Dendritic cell treated with granulocyte-macrophage colony-stimulating factor and Interleukin-4, amounts not matched to agents 40 ng/mL and 50 ng/mL, for 4 days (primary cell): ENCODE measurements around the gene PROM1.

Experiments used
- H3K27ac Mint-ChIP-seq: one replicate; pipeline ENCODE4 v1.8.0; 2022; ENCODE audit warnings: mild to moderate bottlenecking, mixed read lengths
- H3K27me3 Mint-ChIP-seq: one replicate; pipeline ENCODE4 v1.8.0; 2022; ENCODE audit warnings: mild to moderate bottlenecking, mixed read lengths
- H3K36me3 Mint-ChIP-seq: one replicate; pipeline ENCODE4 v1.8.0; 2022; ENCODE audit warnings: low read depth, mixed read lengths
- H3K4me1 Mint-ChIP-seq: one replicate; pipeline ENCODE4 v1.8.0; 2022; ENCODE audit warnings: low read depth, mixed read lengths
- H3K4me3 Mint-ChIP-seq: one replicate; pipeline ENCODE4 v1.8.0; 2022; ENCODE audit warnings: mild to moderate bottlenecking, moderate library complexity, mixed read lengths
- H3K9me3 Mint-ChIP-seq: one replicate; pipeline ENCODE4 v1.8.0; 2022; ENCODE audit warnings: mixed read lengths
- intact Hi-C: fragments of 100-400 bp; cut with micrococcal nuclease; formaldehyde crosslinking; loops from one replicate; pipeline ENCODE4 v1.15.0; 2022

Gene PROM1

GRCh38 chr4:16037901-16038300 lies 45.9 kb downstream of the PROM1 start:
- Mint-ChIP-seq H3K27me3 (no peaks in the 10 kb centered on the region), H3K9me3 (no peaks in the 10 kb centered on the region), H3K4me1 (peaks cover 25% of the 10 kb centered on the region), H3K36me3 (no peaks in the 10 kb centered on the region), H3K27ac (no peak overlapping the region), H3K4me3 (no peak overlapping the region)
- intact Hi-C loops: no loop called here

GRCh38 chr4:16035843-16036242 lies 48.0 kb downstream of the PROM1 start:
- no peaks in the 10 kb centered on the region for H3K36me3 Mint-ChIP-seq
- no peak overlapping the region for H3K27ac Mint-ChIP-seq
- H3K9me3 Mint-ChIP-seq: no peaks in the 10 kb centered on the region
- H3K27me3 Mint-ChIP-seq: no peaks in the 10 kb centered on the region
- intact Hi-C loops: no loop called here
- H3K4me3 Mint-ChIP-seq: no peak overlapping the region
- peaks cover 25% of the 10 kb centered on the region for H3K4me1 Mint-ChIP-seq

- Mint-ChIP-seq H3K4me3 (no peak overlapping the region), H3K27me3 (no peaks in the 10 kb centered on the region), H3K9me3 (no peaks in the 10 kb centered on the region), H3K27ac (no peak overlapping the region), H3K4me1 (peaks cover 31% of the 10 kb centered on the region), H3K36me3 (no peaks in the 10 kb centered on the region)
- intact Hi-C loops: no loop called here
Measured at GRCh38 chr4:16034010-16034748, 49.6 kb downstream of the PROM1 start.

- no peaks in the 10 kb centered on the region for H3K27me3 Mint-ChIP-seq
- no peaks in the 10 kb centered on the region for H3K9me3 Mint-ChIP-seq
- no peak overlapping the region for H3K4me3 Mint-ChIP-seq
- no peak overlapping the region for H3K27ac Mint-ChIP-seq
- peaks cover 24% of the 10 kb centered on the region for H3K4me1 Mint-ChIP-seq
- intact Hi-C loops: no loop called here
- H3K36me3 Mint-ChIP-seq: no peaks in the 10 kb centered on the region
Measured at GRCh38 chr4:16032396-16032770, 51.4 kb downstream of the PROM1 start.

GRCh38 chr4:16031546-16032395 lies 52.1 kb downstream of the PROM1 start:
- intact Hi-C loops: no loop called here
- Mint-ChIP-seq H3K4me3 (no peak overlapping the region), H3K27ac (no peak overlapping the region)

GRCh38 chr4:16029886-16030285 lies 53.9 kb downstream of the PROM1 start:
- Mint-ChIP-seq H3K36me3 (no peaks in the 10 kb centered on the region), H3K27me3 (no peaks in the 10 kb centered on the region), H3K4me3 (no peak overlapping the region), H3K27ac (no peak overlapping the region), H3K9me3 (no peaks in the 10 kb centered on the region), H3K4me1 (peaks cover 14% of the 10 kb centered on the region)
- intact Hi-C loops: loop anchor here (2.0 kb wide), 1 partner anchor 165 kb away; no protein-coding TSS in a partner anchor

More at GRCh38 chr4:16031546-16032395, 52.1 kb downstream of the PROM1 start:
- Mint-ChIP-seq H3K4me1 (peaks cover 23% of the 10 kb centered on the region), H3K36me3 (no peaks in the 10 kb centered on the region), H3K9me3 (no peaks in the 10 kb centered on the region), H3K27me3 (no peaks in the 10 kb centered on the region)

GRCh38 chr4:16029262-16029661 lies 54.6 kb downstream of the PROM1 start:
- Mint-ChIP-seq H3K27ac (no peak overlapping the region), H3K4me1 (peaks cover 9% of the 10 kb centered on the region), H3K9me3 (no peaks in the 10 kb centered on the region), H3K27me3 (no peaks in the 10 kb centered on the region), H3K36me3 (no peaks in the 10 kb centered on the region), H3K4me3 (no peak overlapping the region)
- intact Hi-C loops: loop anchor here (2.0 kb wide), 1 partner anchor 166 kb away; no protein-coding TSS in a partner anchor

- Mint-ChIP-seq H3K36me3 (no peaks in the 10 kb centered on the region), H3K9me3 (no peaks in the 10 kb centered on the region), H3K4me3 (no peak overlapping the region), H3K27ac (no peak overlapping the region), H3K27me3 (no peaks in the 10 kb centered on the region), H3K4me1 (peaks cover 6% of the 10 kb centered on the region)
- intact Hi-C loops: loop anchor here (2.0 kb wide), 1 partner anchor 167 kb away; no protein-coding TSS in a partner anchor
Measured at GRCh38 chr4:16027626-16028025, 56.2 kb downstream of the PROM1 start.

- H3K27ac Mint-ChIP-seq: no peak overlapping the region
- intact Hi-C loops: no loop called here
- H3K9me3 Mint-ChIP-seq: no peaks in the 10 kb centered on the region
- no peaks in the 10 kb centered on the region for H3K36me3 Mint-ChIP-seq
- H3K27me3 Mint-ChIP-seq: no peaks in the 10 kb centered on the region
- peaks cover 6% of the 10 kb centered on the region for H3K4me1 Mint-ChIP-seq
- no peak overlapping the region for H3K4me3 Mint-ChIP-seq
Measured at GRCh38 chr4:16027114-16027513, 56.7 kb downstream of the PROM1 start.

- no peaks in the 10 kb centered on the region for H3K36me3 Mint-ChIP-seq
- peaks cover 6% of the 10 kb centered on the region for H3K4me1 Mint-ChIP-seq
- H3K27ac Mint-ChIP-seq: no peak overlapping the region
- H3K9me3 Mint-ChIP-seq: no peaks in the 10 kb centered on the region
- H3K27me3 Mint-ChIP-seq: no peaks in the 10 kb centered on the region
- intact Hi-C loops: loop anchor here (1.0 kb wide), 2 partner anchors 238 to 417 kb away; no protein-coding TSS in a partner anchor
- H3K4me3 Mint-ChIP-seq: no peak overlapping the region
Measured at GRCh38 chr4:16026160-16026761, 57.6 kb downstream of the PROM1 start.

GRCh38 chr4:16025268-16025667 lies 58.6 kb downstream of the PROM1 start:
- H3K4me1 Mint-ChIP-seq: peaks cover 6% of the 10 kb centered on the region
- no peaks in the 10 kb centered on the region for H3K36me3 Mint-ChIP-seq
- no peak overlapping the region for H3K27ac Mint-ChIP-seq
- H3K9me3 Mint-ChIP-seq: no peaks in the 10 kb centered on the region
- intact Hi-C loops: no loop called here
- no peak overlapping the region for H3K4me3 Mint-ChIP-seq
- no peaks in the 10 kb centered on the region for H3K27me3 Mint-ChIP-seq

- no peaks in the 10 kb centered on the region for H3K27me3 Mint-ChIP-seq
- H3K9me3 Mint-ChIP-seq: no peaks in the 10 kb centered on the region
- no peaks in the 10 kb centered on the region for H3K36me3 Mint-ChIP-seq
- no peak overlapping the region for H3K4me3 Mint-ChIP-seq
- no peak overlapping the region for H3K27ac Mint-ChIP-seq
- no peaks in the 10 kb centered on the region for H3K4me1 Mint-ChIP-seq
- intact Hi-C loops: no loop called here
Measured at GRCh38 chr4:16023776-16024408, 59.9 kb downstream of the PROM1 start.

GRCh38 chr4:16021804-16022560 lies 61.8 kb downstream of the PROM1 start:
- no peaks in the 10 kb centered on the region for H3K9me3 Mint-ChIP-seq
- intact Hi-C loops: no loop called here
- no peaks in the 10 kb centered on the region for H3K36me3 Mint-ChIP-seq
- H3K27ac Mint-ChIP-seq: no peak overlapping the region
- no peaks in the 10 kb centered on the region for H3K27me3 Mint-ChIP-seq
- H3K4me1 Mint-ChIP-seq: no peaks in the 10 kb centered on the region
- no peak overlapping the region for H3K4me3 Mint-ChIP-seq
